GM18526 (cell line): Measurements from ENCODE around the gene RPL32.

ENCODE experiments used
- POLR2A ChIP-seq: IDR thresholded peaks from 3 replicates; pipeline ENCODE4 v1.6.1; 2011; ENCODE audit not compliant: insufficient read length; ENCODE audit errors: extremely low read depth

RPL32 gene

DNA sequence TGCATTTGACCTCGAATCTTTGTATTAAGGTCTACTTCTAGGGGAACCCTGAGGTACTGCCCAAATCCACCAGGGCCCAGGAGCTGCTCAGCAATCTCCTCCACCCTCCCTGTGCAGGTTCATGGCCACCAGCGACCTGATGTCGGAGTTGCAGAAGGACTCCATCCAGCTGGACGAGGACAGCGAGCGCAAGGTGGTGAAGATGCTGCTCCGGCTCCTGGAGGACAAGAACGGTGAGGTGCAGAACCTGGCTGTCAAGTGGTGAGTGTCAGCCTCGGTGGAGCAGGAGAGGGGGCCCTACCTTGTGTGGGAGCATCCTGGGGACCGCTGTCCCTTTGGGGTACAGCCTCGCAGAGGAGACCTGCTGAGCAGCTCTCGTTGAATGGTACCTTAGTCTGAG is 38.0 kb downstream of the RPL32 start:
- TF ChIP-seq POLR2A = no peak

DNA sequence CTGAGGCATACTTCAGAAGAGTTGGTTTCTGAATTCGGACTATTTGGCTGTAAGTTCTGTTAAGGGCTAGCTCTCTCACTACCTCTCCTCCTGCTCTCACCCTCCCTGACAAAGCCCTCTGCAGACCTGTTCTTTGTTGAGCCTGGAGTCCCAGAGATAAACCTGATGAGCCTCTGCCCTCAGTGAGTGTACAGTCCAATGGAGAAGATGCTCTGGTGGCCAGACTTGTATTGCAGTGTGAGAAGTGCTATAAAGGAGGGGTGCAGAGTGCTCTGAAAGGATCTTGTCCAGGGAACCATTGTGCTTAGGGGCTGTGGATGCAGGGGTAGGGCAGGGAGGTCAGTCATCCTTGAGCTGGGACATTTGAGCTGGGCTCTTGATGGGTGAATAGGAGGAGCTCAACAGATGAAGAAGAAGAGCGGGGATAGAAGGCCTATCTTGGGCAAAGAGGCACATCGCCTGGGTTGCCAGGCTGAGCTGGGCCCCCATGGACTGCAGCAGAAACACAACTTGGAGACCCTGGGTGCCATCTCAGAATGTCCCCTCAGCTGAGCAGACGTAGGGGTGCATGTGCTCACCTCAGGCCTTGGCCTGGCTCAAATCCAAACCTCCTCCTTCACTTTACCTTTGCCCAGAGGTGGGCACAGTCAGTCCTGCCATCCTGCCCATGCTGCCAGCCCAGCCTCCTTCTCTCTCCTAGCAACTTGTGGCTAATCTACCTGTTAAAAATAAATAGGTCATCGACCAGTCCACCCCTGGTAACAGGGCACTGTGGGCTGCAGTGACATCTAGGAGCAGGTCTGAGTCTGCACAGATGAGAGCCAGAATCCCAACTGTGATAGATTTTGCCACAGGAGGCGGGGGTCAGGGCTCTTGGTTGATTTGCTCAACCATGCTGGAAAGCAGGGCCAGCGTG is 41.6 kb downstream of the RPL32 start:
- no peak for TF ChIP-seq POLR2A

DNA sequence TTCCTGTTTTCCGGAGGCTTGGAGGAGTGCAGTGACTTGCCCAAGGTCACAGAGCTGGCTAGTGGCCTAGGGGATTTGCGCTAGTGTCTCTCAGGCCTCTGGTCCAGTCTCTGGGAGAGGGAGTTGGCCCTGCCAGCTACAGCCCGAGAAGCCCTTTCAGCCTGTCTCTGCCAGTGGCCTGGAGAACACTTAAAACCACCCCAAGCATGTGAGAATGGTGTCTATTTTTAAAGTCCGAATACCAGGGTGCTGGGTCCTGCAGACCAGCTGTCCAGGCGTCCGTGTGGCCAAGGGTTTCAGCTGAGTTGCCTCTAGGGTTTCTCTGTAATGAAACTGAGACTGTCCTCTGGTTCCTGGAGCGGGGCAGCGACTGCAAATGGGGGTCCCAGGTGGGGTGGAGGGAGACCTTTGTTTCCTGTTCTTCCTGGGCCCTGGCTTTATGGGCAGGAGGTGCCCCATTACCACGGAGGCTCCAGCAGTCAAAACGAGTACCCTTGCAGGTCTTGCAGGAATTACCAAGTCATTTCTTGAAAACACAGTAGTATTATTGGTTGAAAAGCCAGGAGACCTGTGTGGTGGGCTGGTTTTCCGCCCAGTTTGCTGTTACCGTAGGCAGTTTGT is 42.7 kb downstream of the RPL32 start:
- TF ChIP-seq POLR2A = no peak

DNA sequence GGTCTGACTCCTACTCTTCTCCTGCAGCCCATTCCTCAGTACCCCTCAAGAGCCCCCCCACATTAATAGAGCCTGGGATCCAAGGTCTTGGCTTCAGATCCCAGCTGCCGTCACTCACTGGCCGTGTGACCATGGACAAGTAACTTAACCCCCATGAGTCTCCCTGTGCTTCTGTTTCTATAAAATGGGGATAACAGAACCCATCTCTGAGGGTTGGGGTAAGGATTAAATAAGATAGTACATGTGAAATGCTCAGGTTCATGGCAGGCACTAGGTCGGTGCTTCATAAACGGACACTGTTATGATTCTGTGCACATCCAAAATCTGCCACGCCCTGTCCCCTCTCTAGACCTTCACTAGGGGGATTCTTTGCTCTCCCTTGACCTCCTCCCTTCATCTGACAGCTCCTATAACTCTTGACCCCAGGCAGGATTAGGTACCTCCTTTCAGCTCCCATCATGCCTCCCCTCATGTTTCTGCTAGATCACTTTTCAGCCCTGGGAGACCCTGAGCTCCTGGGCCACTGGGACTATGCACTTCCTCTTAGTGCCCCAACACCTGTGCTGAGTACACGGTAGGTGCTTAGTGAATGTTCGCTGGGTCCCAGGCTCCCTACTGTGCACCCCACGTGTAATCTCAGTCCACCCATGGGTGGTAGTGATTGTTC is 43.3 kb downstream of the RPL32 start:
- no peak for TF ChIP-seq POLR2A

DNA sequence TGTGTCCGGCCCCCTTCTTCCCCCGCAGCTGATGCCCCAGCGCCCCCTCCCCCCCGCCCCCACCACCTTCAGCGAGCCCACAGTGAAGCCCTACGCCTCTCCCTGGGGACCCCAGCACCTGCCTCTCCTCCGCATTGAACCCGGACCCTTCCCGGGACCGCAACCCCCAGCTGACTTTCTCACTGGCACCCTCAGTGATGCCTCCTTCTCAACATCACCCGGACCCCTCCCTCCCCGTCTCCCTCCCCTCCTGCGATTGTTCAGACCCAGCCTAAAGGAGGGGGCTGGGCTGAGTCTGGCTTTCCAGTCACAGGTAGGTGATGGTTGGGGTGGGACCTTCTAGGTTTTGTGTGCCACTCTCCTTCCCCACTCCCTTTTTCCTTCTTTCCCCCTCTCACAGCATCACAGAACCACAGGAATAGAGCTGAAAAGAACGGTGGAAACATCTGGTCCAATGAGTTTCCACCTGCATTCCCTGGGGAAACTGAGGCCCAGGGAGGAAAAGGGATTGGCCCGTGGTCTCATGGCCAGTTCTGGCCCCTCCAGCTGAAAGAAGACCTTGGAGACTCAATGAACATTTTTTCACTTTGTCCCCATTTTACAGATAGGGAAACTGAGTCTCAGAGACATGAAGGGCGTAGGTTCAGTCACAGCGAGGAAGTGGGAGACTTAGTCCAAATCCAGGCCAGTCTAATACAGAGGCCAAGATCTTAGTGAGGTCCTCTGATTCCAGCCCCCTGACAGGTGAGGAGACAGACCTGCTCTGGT is 44.1 kb downstream of the RPL32 start:
- TF ChIP-seq POLR2A = no peak

DNA sequence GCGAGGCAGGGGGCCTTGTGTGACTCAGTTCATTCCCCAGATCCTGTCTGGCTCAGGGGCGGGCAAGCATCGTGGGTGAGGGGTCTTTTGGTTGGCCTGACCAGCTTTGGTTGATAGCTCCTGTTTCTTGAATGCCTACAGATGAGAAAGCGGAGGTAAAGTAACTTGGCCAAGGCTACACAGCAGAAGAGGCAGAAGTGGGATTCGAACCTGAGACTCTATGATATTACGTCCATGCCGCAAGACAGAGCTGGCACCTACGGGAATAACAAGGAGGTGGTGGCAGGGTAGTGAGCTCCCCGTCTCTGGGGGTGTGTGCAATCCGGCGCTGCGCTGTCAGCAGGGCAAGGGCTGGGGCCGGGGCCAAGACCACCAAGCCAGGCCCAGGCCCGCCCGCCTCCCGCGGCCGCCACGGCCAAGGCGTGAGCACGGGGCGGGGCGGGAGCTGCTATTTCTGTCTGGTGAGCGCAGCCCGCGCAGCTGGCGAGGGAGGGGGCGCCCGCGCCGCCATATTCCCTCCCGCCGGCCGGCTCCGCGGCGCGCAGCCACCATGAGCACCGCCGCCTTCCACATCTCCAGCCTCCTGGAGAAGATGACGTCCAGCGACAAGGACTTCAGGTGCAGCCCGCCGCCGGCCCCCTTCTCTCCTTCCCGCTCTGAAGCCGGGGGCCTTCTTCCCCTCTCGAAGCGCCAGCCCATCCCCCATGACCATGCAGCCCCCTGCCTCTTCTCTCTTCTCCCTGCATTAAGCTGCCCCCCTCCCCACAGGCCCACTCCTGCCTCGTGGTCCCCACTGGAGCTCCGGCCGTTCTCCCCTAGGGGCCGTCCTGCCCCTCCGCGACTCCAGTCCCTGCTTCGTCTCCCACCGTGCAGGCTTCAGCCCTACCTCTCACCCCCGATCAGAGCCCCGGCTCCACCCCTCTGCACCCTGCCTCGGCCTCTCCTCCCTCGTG is 44.9 kb downstream of the RPL32 start, which contains the start of gene CAND2:
Gene CAND2, plus strand, starts transcription at position 510 of the 953 bp plus-strand sequence. Its CDS starts 41 bp downstream, at position 551.
- TF ChIP-seq POLR2A = no peak

DNA sequence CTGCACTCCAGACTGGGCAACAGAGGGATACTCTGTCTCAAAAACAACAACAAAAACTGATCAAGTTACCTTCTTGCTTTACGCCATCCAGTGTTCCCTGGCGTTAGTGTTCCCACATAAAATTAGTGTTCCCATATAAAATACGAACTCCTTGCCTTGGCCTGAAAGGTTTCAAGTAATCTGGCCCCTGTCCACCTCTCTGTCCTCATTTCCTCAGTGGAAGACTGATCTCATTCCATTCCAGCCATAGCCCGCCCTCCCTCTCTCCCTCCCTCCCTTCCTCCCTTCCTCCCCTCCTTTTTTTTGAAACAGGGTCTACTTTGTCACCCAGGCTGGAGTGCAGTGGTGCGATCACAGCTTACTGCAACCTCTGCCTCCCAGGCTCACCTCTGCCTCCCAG is 47.7 kb downstream of the RPL32 start:
- TF ChIP-seq POLR2A = no peak

DNA sequence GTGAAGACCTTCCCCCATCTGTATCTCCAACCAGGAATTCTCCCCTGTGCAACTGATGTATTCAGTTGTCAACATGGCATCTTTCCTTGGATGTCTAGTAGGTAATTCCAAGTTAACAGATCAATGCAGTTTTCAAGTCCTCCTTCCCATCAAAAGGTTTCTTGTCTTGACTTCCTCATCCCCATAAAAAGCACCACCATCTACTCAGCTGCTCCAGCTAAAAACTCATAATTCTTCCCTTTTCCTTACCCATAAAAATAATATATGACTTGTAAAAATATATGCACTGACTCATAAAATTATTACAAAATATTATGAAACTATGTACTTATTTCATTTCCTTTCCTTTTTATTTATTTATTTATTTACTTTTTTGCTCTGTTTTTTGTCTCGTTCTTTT is 49.9 kb downstream of the RPL32 start:
- no peak for TF ChIP-seq POLR2A

DNA sequence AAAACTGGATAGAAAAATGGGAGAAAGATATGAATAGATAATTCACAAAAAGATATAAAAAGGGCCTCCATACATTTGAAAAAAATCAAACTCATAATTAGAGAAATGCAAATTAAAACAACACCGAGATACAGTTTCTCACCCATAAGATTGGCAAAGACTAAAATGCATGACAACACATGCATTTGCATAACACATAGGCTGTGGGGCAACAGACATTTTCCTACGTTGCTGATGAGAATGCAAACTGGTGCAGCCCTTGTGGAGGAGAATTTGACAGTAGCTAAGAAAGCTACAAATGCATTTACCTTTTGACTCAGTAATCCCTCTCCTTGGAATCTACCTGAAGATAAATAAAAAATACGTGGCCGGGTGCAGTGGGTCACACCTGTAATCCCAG is 56.3 kb downstream of the RPL32 start:
- TF ChIP-seq POLR2A = no peak
